Suppressor macrophage (primary cell): Measurements from ENCODE around the gene KDM5C.
A peak's percentile ranks its signal among the peaks of the same experiment; 100 is the strongest.

ENCODE experiments used
- DNase-seq, 4 experiments: peaks; one replicate each; pipeline ENCODE4 v3.0.0-alpha.2; 2020 to 2022
- total RNA-seq, 17 experiments: gene quantifications; one replicate each; lab custom pipeline; 2026; ENCODE audit warnings: mixed read lengths in 6 of 17, inconsistent platforms in 3 of 17; lab: John Stamatoyannopoulos, UW

KDM5C gene
- 72.6 to 181 (median 109) reads per million in 17 experiments for total RNA-seq

- DNase-seq = peak; percentile 89 to 95 (median 92)
Observed at GRCh38 chrX:53224860-53225797, at the start of gene KDM5C. TSS of gene KDM5C (minus strand) at chrX:53225207. CDS start at chrX:53224889, 318 bp downstream.

- no peak for DNase-seq
Observed at GRCh38 chrX:53272808-53273337, 47.9 kb upstream of the KDM5C start.

- DNase-seq = no peak
Observed at GRCh38 chrX:53269536-53270107, 44.6 kb upstream of the KDM5C start.

- DNase-seq = peak; percentile 32 to 54 (median 51)
Observed at GRCh38 chrX:53268173-53268572, 43.2 kb upstream of the KDM5C start.

- peak in 3 of 4 experiments; percentile 35 to 58 (median 47) for DNase-seq
Observed at GRCh38 chrX:53266914-53267313, 41.9 kb upstream of the KDM5C start.

- DNase-seq = peak in 2 of 4 experiments; percentile 31 to 38
Observed at GRCh38 chrX:53265771-53266574, 41.0 kb upstream of the KDM5C start.

- peak; percentile 22 to 55 (median 39) for DNase-seq
Observed at GRCh38 chrX:53263597-53264094, 38.6 kb upstream of the KDM5C start.

GRCh38 chrX:53262918-53263394 lies 37.9 kb upstream of the KDM5C start:
- peak; percentile 55 to 79 (median 76) for DNase-seq

GRCh38 chrX:53262189-53262917 lies 37.3 kb upstream of the KDM5C start:
- DNase-seq = no peak

- DNase-seq = no peak
Observed at GRCh38 chrX:53261355-53261972, 36.5 kb upstream of the KDM5C start.

- DNase-seq = no peak
Observed at GRCh38 chrX:53260836-53261235, 35.8 kb upstream of the KDM5C start.

- DNase-seq = no peak
Observed at GRCh38 chrX:53257670-53258423, 32.8 kb upstream of the KDM5C start.

GRCh38 chrX:53257166-53257565 lies 32.2 kb upstream of the KDM5C start:
- no peak for DNase-seq

- DNase-seq = no peak
Observed at GRCh38 chrX:53256446-53257041, 31.5 kb upstream of the KDM5C start.

- no peak for DNase-seq
Observed at GRCh38 chrX:53255738-53256191, 30.8 kb upstream of the KDM5C start.

- no peak for DNase-seq
Observed at GRCh38 chrX:53254570-53255461, 29.8 kb upstream of the KDM5C start.

- no peak for DNase-seq
Observed at GRCh38 chrX:53253293-53254020, 28.4 kb upstream of the KDM5C start.

GRCh38 chrX:53251307-53251706 lies 26.3 kb upstream of the KDM5C start:
- DNase-seq = no peak
